ENCODE data around the gene FAM107B. TPM values are rescaled to one million over a fixed set of nuclear protein-coding genes. Genes with fewer than 3 reads are reported as not detected.
A peak's percentile ranks its signal among the peaks of the same experiment; 100 is the strongest.

Gene FAM107B
- total RNA-seq, 1 experiment from 2014 or later: 41.6 TPM

GRCh38 chr10:14478604-14479003 is 296.1 kb downstream of the FAM107B start (continued):
- no peak for TF ChIP-seq REST (IDR thresholded peaks at IDR 0.05; ENCODE audit: low read depth)
- peak; percentile 48 to 64 (median 56); a peak in 5 of 6 replicates for TF ChIP-seq CTCF (IDR thresholded peaks at IDR 0.05 in 2 of 3, conservative IDR thresholded peaks at IDR 0.05 in 1 of 3; ENCODE audit: borderline replicate concordance in 1 of 3, insufficient read depth in 1 of 3, low read depth in 2 of 3, low read length in 2 of 3)
- TF ChIP-seq RAD21 (IDR thresholded peaks at IDR 0.05; ENCODE audit: low read depth): peak; percentile 80

DNA sequence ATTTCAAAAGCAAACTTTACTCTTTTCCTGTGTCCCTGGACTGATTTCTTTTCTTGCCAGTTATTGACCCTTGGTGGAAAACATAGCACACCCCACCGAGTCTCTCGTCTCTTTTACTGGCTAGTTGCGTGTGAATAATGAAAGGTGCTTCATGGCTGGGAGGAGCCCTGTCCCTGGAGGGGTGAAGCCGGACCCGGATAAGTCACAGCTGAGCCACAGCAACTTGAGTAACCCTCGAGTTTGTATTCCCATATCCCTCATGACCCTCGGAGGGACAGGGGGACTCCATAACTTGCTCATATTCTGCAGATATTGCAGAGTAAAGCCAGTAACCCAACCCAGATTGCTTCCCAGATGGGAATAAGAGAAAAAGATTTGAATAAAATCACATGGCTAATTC is 296.5 kb downstream of the FAM107B start:
- Histone ChIP-seq H3K4me2 (ENCODE audit: low read length) (no peak overlapping the region), H3K4me3 (replicated peaks in 1 of 2; ENCODE audit: low read depth in 1 of 2, low read length in 2 of 2) (no peak overlapping the region), H3K4me1 (ENCODE audit: control insufficient read depth in 1 of 2, insufficient read depth in 2 of 2, low read length in 2 of 2) (no peaks in the 10 kb centered on the region), H3K27ac (ENCODE audit: low read depth, low read length) (no peak overlapping the region), H3K79me2 (ENCODE audit: insufficient read depth, low read length) (no peaks in the 10 kb centered on the region), H2AFZ (ENCODE audit: low read depth, low read length, poor library complexity, severe bottlenecking) (no peak overlapping the region), H3K27me3 (ENCODE audit: insufficient read depth, low read length) (peaks cover 27% of the 10 kb centered on the region), H3K36me3 (ENCODE audit: control insufficient read depth in 1 of 2, insufficient read depth in 2 of 2, low read length in 2 of 2) (no peaks in the 10 kb centered on the region), H3K9me2 (ENCODE audit: insufficient read depth) (no peaks in the 10 kb centered on the region), H3K9ac (ENCODE audit: low read length) (no peak overlapping the region), H4K20me1 (ENCODE audit: insufficient read depth) (no peaks in the 10 kb centered on the region), H3K9me3 (ENCODE audit: control insufficient read depth in 1 of 2, insufficient read depth in 1 of 2, low read depth in 1 of 2, low read length in 2 of 2) (no peaks in the 10 kb centered on the region)
- TF ChIP-seq POLR2AphosphoS5 (IDR thresholded peaks at IDR 0.05; ENCODE audit: low read depth, low read length) (no peak), ZBTB33 (IDR thresholded peaks at IDR 0.05; ENCODE audit: extremely low read depth, insufficient replicate concordance, low read length) (no peak)
- no peak for ATAC-seq
- ChIA-PET RAD21 (ENCODE audit: low non-redundant PET in 1 of 2, low total read pairs in 2 of 2, uncharacterized antibody in 2 of 2, unreplicated experiment in 2 of 2) (no interaction called here), POLR2A (no interaction called here), CTCF (interaction anchor here (0.9 to 3.5 kb wide), 4 partner anchors 277 to 292 kb away, joined by 3 to 48 read pairs (median 8); no protein-coding TSS in a partner anchor)
- intact Hi-C loops (cut with micrococcal nuclease): loop anchor here (1.0 to 5.0 kb wide), 3 partner anchors 91 to 691 kb away; no protein-coding TSS in a partner anchor
- no TSS peak for BruUV-seq (replicated peaks)
- DNase-seq (ENCODE audit: low read depth, low spot score): no peak
